GM19240 (cell line): ENCODE results near the gene DNPH1.

Experiments used
- DNase-seq: peaks from one replicate; pipeline ENCODE4 v3.0.0; 2011; ENCODE audit warnings: low spot score; ENCODE audit not compliant: insufficient read length

Gene DNPH1

DNA sequence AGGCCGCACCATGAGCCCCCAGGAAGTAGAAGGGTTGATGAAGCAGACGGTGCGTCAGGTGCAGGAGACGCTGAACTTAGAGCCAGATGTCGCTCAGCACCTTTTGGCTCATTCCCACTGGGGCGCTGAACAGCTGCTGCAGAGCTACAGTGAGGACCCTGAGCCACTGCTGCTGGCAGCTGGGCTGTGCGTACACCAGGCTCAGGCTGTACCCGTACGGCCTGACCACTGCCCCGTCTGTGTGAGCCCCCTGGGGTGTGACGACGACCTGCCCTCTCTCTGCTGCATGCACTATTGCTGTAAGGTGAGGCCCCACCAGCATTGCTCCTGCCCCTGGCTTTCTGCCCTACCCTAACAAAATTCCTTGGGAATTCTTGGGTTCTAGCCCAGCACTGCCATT, 13.1 kb downstream of the DNPH1 start:
- no peak for DNase-seq

DNA sequence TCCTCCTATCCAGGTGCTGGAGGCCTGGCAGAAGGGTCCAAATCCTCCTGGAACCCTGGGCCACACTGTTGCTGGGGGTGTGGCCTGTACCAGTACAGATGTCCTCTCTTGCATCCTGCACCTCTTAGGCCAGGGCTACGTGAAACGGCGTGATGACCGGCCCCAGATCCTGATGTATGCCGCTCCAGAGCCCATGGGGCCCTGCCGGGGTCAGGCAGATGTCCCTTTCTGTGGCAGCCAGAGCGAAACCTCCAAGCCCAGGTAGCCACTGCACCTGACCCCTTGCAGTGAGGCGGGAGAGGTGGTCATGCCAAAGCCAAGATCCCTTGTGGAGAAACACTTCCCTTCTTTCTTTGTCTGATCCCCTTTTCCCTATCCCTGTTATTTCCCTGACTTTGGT, 14.2 kb downstream of the DNPH1 start:
- no peak for DNase-seq

DNA sequence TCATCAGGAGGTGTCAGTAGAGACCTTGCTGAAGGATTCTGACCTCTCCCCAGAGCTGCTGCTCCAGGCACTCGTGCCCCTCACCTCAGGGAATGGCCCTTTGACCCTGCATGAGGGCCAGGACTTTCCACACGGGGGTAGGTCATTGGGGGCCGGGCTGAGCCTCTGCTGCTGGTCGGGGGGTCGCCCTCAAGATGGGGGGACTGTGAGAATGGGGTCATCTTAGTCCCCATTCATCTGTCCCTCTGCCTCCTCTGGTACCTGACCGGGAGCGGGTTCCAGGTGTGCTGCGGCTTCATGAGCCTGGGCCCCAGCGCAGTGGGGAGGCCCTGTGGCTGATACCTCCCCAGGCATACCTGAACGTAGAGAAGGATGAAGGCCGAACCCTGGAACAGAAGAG, 15.8 kb downstream of the DNPH1 start:
- DNase-seq = no peak

DNA sequence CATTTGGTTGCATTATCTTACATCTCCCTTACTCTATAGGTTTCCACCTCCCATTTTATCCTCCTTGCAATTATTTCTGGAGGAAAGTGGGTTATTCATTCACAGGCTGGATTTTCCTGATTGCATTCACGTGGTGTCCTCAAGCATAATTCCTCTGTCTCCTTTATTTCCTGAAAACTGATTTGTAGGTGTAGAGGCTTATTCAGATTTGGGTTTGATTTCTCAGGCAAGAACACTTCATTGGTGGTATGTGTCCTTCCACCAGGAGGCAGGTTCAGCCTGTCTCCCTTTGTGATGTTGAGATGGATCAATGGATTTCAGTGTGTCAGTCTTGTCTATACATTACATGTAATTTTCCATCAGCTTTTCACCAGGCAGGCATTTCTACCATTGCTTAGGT, 17.3 kb downstream of the DNPH1 start:
- no peak for DNase-seq

DNA sequence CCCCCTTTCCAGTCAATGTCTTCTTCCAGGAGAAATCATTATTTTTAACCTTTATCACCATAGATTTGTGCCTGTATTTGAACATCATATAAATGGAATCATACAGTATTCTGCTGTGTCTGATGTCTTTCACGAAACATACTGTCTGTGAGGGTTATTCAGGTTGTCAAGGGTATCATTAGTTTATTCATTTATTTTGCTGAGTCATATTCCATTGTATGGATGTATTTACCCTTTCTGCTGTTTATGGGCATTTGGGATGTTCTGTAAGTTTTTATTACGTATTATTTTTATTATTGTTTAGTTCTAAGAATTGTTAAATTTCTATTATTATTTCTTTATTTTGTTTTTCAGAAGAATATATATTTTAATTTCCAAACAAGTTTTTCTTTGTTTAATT, 22.0 kb downstream of the DNPH1 start:
- DNase-seq = no peak

DNA sequence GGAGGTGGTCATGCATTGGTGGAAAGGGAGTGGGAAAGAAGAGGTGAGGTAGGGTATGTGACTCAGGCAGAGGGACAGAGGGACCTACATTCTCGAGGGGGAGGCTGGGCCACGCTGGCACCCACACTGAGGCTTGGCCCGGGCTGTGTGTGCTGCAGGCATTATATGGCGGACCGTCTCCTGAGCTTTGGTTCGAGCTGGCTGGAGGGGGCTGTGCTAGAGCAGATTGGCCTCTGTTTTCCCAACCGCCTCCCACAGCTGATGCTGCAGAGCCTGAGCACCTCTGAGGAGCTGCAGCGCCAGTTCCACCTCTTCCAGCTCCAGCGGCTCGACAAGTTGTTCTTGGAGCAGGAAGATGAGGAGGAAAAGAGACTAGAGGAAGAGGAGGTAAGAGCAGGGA, 23.4 kb downstream of the DNPH1 start:
- DNase-seq = no peak

DNA sequence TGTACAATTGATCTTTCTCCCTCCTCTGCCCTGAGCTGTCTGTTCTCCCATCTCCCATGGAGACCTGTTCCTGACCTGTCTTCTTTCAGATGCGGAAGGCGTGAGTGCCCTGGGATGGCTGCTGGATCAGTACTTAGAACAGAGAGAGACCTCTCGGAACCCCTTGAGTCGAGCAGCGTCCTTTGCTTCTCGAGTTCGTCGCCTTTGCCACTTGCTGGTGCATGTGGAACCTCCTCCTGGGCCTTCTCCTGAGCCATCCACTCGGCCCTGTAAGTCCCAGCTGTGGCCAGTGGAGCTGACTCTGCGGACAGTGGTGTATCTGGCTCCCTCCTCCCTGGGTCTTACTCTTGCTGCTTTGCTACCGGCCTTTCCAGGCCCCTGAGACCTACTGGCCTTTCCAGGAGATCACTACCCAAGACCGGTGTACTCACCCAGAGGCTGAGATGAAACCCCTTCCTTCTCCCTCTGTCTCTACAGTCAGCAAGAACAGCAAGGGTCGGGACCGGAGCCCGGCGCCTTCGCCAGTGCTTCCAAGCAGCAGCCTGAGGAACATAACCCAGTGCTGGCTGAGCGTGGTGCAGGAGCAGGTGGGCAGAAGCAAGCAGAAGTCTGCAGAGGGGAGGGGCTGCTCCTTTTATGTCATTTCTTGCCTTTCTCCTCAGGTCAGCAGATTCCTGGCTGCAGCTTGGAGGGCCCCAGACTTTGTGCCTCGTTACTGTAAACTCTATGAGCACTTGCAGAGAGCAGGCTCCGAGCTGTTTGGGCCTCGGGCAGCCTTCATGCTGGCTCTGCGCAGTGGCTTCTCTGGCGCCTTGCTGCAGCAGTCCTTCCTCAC, 24.8 kb downstream of the DNPH1 start:
- no peak for DNase-seq

DNA sequence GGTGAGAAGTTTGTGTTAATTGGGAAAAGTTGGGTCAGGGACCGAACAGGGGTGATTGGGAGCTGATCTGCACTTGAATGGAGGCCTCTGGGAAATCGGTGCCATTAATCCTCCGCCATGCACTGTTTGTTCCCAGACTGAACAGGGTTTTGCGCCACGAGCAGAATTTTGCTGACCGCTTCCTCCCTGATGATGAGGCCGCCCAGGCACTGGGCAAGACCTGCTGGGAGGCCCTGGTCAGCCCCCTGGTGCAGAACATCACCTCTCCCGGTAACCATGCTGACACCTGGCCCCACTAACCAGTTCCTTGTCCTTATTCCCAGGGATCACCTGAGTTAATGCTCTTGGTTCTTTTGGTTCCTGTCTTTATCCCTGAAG, 25.6 kb downstream of the DNPH1 start:
- DNase-seq = no peak

DNA sequence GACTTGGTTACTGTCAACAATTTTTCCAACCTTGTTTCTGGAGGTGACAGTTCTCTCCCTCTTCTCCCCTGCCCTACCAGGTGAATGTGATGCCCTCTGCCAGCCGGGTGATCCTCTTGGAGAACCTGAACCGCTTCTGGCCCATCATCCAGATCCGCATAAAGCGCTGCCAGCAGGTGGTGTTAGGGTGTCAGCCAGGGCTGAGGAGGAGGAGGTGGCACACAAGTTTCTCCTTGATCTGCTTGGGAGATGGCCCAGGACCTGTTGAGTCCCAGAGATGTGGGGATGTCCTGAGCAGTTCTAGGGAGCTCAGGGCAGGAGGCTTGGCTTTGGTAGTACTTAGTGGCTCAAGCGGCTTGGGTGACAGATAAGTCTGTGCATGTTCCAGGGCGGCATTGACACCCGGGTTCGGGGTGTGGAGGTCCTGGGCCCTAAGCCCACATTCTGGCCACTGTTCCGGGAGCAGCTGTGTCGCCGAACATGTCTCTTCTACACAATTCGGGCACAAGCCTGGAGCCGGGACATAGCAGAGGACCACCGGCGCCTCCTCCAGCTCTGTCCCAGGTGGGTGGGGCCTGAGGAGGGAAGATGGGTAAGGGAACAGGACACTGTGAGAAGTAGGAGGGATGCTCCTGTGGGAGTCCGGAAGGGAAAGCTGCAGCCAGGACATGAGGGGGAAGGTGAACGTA, 26.1 kb downstream of the DNPH1 start:
- no peak for DNase-seq

DNA sequence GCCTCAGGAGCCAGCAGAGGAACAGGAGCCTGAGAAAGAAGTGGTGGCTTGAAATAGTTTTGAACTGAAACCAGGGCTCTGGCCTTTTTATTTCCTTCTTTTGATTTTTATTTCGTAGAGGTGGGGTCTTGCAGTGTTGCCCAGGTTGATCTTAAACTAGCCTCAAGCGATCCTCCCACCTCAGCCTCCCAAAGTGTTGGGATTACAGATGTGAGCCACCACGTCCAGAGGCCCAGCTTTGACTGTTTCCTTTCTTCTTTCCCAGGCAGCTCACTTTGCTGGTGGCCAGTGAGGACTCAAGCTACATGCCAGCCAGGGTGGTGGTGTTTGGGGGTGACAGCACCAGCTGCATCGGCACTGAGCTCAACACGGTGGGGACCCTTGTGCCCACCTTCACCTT, 26.8 kb downstream of the DNPH1 start:
- DNase-seq = no peak

DNA sequence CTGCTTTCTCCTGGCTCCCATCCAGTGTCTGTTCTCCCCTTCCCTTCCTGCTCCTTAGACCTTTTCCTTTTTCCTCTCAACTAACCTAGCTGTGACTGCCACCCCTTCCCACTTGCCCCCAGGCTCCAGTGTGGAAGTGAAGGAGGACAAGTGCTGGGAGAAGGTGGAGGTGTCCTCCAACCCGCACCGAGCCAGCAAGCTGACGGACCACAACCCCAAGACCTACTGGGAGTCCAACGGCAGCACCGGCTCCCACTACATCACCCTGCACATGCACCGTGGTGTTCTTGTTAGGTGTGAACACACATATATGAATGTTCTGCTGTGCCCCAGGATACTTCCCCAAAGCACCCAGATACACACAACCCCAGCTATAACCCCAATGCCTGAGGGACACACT, 28.7 kb downstream of the DNPH1 start:
- DNase-seq = no peak

DNA sequence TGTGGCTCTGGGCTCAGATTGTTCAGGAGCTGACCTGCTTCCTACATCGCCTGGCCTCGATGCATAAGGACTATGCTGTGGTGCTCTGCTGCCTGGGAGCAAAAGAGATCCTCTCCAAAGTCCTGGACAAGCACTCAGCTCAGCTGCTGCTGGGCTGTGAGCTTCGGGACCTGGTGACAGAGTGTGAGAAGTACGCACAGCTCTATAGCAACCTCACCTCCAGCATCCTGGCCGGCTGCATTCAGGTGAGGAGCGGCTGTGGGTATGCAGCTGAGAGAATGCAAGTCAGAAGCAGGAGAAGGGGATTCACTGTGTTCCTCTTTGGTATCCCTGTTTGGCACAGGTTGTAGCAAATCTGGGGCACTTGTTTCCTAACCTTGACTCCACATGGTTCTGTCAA, 29.4 kb downstream of the DNPH1 start:
- no peak for DNase-seq

DNA sequence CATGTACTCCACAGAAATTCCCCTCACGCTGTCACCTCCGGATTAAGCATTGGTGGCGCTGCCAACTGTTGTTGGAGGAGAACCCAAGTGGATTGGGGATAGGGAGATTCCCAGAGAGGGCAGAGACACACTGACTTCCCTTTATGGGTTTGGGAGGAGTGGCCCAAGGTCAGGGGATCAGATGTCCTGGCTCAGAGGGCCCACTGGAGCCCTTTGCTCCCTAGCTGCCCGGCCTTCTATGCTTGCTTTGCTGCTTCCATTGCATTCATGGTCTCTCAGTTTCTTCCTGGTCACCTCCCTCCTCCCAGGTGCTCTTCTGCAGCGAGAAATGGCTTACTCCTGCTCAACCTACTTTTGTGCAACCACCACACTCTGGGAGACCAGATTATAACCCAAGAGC, 32.9 kb downstream of the DNPH1 start:
- no peak for DNase-seq

DNA sequence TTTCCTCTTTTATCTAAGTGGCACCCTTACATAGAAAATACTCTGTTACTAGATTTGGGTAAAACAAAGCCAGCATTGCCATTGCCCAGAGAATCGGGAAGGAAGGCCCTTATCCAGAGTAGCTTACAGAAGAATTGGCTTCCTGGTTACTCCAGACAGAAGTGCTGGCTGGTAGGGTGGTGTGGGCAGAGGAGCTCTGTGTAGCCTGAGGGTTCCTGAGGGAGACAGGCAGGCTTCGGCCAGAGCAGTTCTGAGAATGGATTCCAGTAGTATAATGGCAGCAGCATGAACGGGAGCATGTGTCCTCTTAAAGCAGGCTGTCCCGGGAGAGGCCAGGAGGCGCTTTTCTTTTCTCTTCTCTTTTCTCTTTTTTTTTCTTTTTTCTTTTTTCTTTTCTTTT, 35.4 kb downstream of the DNPH1 start:
- DNase-seq = no peak

DNA sequence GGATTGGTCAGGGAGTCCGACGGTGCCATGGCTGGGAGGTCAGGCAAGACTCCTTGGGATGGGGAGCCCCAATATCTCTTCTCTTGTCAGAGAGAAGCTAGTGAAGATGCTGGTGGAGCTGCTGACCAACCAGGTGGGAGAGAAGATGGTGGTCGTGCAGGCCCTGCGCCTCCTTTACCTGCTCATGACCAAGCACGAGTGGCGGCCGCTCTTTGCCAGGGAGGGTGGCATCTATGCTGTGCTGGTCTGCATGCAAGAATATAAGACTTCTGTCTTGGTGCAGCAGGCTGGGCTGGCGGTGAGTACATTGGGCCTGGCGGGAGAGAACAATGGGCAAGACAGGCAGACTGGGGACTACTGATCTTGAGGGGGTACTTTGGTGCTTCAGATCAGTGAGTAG, 36.4 kb downstream of the DNPH1 start:
- DNase-seq = no peak

DNA sequence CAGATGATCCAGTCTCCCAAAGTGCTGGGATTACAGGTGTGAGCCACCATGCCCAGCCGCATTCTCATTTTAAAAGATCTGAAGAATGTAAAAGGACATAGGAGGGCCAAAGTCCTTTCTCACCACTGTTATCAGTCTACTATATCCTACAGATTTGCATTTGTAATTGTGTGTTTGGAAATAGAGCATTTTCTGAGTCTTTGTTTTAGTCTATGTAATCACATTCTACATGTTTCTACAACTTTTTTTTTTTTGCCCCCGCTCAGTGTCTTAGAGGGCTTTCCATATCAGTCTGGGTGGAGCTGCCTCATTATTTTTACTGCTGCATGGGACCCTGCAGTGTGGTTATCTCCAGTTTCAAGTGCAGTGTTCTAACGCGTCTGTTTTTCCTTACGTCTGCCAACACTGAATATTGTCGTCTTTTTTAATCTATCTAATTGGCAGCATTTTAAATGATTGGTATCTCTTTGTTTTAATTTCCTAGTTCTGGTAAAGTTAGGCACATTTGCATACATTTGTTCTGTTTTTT, 39.4 kb downstream of the DNPH1 start:
- DNase-seq = no peak

DNA sequence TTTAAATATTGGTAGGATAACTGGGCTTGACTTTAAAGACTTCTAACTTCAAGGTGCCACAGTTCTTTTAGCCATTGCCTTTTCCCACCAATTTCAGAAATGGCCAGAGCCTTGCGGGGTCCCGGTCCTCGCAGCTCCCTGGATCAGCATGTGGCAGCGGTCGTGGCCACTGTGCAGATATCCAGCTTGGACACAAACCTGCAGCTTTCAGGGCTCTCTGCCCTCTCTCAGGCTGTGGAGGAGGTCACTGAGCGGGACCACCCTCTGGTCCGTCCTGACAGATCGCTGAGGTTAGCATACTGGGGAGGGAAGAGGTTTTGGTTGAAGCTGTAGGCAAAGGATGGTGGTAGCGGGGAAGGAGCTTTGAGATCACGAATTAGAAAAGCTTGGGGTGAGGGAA, 40.9 kb downstream of the DNPH1 start:
- DNase-seq = no peak

DNA sequence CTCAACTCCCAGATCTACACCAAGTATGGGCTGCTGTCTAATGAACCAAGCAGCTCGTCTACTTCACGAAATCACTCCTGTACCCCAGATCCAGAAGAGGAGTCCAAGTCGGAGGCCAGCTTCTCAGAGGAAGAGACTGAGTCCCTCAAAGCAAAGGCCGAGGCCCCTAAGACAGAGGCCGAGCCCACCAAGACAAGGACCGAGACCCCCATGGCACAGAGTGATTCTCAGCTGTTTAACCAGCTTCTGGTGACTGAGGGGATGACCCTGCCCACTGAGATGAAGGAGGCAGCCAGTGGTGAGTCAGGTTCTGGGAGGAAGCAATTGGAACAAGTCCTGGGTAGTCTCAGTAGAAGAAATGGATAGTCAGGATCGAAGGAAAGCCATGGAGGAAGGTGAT, 41.5 kb downstream of the DNPH1 start:
- DNase-seq = no peak

DNA sequence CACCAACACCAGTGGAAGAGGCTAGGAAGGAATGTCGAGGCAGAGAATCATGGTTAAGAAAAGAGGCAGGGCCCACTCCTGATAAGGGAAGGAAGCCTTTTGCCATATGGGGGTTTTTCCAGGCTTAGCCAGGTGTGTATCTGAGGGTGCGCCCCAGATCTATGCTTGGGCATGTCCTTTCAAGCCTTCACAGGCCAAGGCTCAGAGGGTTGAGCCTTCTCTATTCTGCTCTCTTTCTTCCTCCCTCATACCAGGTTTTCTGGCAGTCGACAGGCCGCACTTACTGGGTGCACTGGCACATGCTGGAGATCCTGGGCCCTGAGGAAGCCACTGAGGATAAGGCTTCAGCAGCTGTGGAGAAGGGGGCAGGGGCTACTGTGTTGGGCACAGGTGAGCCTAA, 42.6 kb downstream of the DNPH1 start:
- no peak for DNase-seq

DNA sequence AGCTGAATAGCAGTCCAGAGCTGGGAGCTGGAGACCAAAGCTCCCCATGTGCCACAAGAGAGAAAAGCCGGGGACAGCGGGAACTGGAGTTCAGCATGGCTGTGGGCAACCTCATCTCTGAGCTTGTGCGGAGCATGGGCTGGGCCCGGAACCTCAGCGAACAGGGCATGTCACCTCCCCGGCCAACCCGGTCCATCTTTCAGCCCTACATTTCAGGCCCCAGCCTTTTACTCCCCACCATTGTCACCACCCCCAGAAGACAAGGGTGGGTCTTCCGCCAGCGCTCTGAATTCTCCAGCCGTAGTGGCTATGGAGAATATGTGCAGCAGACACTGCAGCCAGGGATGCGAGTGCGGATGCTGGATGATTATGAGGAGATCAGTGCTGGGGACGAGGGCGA, 43.3 kb downstream of the DNPH1 start:
- no peak for DNase-seq

DNA sequence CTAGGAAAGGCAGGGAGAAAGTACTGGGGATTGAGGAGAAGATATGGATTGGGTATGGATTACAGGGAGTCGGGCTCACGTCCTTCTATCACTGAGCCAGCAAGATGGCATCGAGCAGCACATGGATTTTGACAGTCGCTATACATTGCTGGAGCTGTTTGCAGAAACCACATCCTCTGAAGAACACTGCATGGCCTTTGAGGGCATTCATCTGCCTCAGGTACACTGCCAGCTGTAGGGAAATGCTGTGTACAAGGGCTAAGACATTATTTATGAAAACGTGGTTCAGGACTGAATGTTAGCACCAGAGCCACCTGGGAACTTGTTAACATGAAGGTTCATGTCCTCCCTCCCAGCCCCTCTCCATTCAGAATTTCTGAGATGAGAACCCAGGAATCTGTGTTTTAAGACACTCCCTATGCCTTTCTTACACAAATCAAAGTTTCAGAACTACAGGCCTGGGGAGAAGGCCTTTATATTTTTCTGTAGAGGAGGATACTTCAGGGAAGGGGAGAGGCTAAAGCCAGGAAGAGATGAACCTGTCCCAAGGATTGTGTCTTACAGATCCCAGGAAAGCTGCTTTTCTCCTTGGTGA, 43.8 kb downstream of the DNPH1 start:
- no peak for DNase-seq

DNA sequence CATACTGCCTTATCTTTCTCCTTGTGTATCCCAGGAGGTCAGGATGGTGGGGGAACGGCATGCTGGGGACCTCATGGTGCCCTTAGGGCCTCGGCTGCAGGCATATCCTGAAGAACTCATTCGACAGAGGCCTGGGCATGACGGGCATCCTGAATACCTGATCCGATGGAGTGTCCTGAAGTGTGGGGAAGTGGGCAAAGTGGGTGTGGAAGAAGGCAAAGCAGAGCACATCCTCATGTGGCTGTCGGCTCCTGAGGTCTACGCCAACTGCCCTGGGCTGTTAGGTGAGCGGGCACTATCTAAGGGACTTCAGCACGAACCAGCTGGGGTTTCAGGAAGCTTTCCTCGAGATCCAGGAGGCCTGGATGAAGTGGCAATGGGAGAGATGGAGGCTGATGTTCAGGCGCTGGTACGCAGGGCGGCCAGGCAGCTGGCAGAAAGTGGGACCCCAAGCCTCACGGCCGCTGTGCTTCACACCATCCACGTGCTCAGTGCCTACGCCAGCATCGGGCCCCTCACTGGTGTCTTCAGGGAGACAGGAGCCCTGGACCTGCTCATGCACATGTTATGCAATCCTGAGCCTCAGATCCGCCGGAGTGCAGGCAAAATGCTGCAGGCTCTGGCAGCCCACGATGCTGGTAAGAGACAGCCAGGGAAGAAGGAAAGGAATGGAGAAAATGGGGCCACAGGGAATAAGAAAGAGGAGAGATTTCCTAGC, 44.9 kb downstream of the DNPH1 start:
- DNase-seq = no peak
